DMS 273 (cell line): ENCODE data around the gene NBAS.

Experiments used
- DNase-seq: peaks from one replicate; lab custom pipeline; 2025; ENCODE audit not compliant: unreplicated experiment; lab: John Stamatoyannopoulos, UW

Gene NBAS

GRCh38 chr2:15591692-15592463, 30.7 kb upstream of the NBAS start, which contains the start of gene DDX1:
Gene DDX1 (plus strand): TSS chr2:15591868. CDS start chr2:15591934, 66 bp downstream.
- DNase-seq = peak; percentile 95

- no peak for DNase-seq
Observed at GRCh38 chr2:15591373-15591691, 30.2 kb upstream of the NBAS start.

- DNase-seq = peak; percentile 87
Observed at GRCh38 chr2:15588329-15588919, 27.3 kb upstream of the NBAS start.

GRCh38 chr2:15584767-15585469, 23.8 kb upstream of the NBAS start:
- DNase-seq = no peak

- DNase-seq = no peak
Observed at GRCh38 chr2:15584316-15584715, 23.2 kb upstream of the NBAS start.

GRCh38 chr2:15583826-15584225, 22.7 kb upstream of the NBAS start:
- DNase-seq = no peak

GRCh38 chr2:15582710-15583357, 21.7 kb upstream of the NBAS start:
- DNase-seq = no peak

GRCh38 chr2:15580451-15580850, 19.3 kb upstream of the NBAS start:
- no peak for DNase-seq

GRCh38 chr2:15579641-15580040, 18.5 kb upstream of the NBAS start:
- no peak for DNase-seq

- peak; percentile 93 for DNase-seq
Observed at GRCh38 chr2:15577071-15577735, 16.1 kb upstream of the NBAS start.

GRCh38 chr2:15571729-15572128, 10.6 kb upstream of the NBAS start:
- no peak for DNase-seq

- no peak for DNase-seq
Observed at GRCh38 chr2:15570104-15570503, 9.0 kb upstream of the NBAS start.

- DNase-seq = no peak
Observed at GRCh38 chr2:15568874-15569273, 7.7 kb upstream of the NBAS start.

- DNase-seq = no peak
Observed at GRCh38 chr2:15566912-15567311, 5.8 kb upstream of the NBAS start.

- DNase-seq = no peak
Observed at GRCh38 chr2:15565994-15566671, 5.0 kb upstream of the NBAS start.

GRCh38 chr2:15565392-15565791, 4.3 kb upstream of the NBAS start:
- no peak for DNase-seq

GRCh38 chr2:15563227-15564100, 2.3 kb upstream of the NBAS start:
- DNase-seq = no peak

- no peak for DNase-seq
Observed at GRCh38 chr2:15562354-15563031, 1.4 kb upstream of the NBAS start.
